HG02938 (cell line): ENCODE measurements around the gene ODC1.
"Not testable (repeated sequence)": the region's sequence is repeated elsewhere in the genome, so short reads cannot be mapped to it uniquely, and the experiment has no call there.

ENCODE experiments used
- ATAC-seq: cut with Tn5 transposase; IDR thresholded peaks from one replicate; pipeline ENCODE4 v1.9.1; 2021; ENCODE audit warnings: mild to moderate bottlenecking, moderate library complexity; ENCODE audit not compliant: unreplicated experiment

Gene ODC1

DNA sequence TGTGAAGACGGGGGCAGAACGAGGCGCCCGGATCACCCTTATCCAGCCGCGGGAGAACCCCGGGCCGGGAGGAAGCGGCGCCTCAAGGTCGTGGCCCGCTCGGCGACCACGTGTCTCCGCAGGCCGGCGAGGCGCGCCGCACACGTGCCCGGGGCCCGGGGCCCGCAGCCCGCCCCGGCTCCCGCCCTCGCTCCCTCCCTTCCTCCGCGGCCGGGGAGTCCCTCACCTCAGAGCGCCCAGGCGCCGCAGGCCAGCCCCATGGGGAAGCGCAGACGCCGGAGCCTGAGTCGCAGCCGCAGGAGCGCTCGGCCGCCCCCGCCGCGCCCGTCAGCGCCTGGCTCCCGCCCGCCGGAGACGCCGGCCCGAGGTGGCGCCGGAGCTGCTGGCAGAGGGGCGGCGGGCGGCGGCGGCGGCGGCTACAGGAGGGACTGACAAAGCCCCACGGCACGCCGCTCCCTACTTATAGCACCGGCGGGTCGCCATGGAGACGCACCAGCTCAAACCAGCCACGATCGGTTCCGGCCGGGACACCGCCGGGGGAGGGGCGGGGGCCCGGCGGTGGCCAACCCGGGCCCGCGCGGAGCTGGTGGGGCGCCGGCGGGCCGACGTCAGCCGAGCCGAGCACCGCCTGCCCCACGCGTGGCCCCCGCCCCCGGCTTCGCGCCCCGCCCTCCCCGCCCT lies at the start of gene ODC1:
Gene ODC1, minus strand, starts transcription at position 433 of the 681 bp plus-strand sequence. CDS start 3,295 bp downstream, outside the sequence.
- ATAC-seq, result peak; percentile 52

DNA sequence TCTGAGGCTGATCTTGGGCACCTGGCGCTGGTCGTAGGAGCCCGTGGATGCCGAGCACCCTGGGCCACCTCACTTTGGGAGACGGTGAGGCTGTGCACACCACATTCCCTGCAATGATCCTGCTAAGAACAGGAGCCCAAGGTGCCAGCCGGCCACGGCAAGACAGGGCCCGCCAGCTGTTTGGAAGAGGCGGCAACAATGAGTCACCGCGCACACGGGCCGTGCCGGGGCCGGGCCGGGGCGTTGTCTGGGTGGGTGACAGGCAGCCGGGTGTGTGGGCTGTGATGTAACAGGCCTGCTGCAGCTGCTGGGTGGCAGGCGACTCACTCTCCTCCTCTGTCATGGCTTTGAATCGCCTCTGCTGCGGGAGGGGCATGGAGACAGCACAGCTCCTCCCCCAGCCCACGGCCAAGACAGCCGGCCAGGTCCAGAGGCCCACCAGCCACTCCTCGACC lies 49.7 kb upstream of the ODC1 start:
- no peak for ATAC-seq

DNA sequence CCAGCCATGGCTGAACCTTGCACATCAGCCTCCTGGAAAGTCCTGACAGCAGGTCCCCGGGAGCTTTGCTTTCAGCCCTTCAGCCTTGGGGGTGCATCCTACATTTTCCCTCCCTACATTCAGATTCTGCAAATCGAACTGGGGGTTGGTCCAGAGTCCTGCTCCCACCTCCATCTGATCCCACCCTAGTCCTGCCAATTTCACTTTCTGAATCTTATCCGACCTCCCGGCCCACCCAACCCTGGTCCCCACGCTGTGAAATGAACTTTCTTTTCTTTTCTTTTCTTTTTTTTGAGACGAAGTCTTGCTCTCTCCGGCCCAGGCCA lies 47.8 kb upstream of the ODC1 start:
- no peak for ATAC-seq

DNA sequence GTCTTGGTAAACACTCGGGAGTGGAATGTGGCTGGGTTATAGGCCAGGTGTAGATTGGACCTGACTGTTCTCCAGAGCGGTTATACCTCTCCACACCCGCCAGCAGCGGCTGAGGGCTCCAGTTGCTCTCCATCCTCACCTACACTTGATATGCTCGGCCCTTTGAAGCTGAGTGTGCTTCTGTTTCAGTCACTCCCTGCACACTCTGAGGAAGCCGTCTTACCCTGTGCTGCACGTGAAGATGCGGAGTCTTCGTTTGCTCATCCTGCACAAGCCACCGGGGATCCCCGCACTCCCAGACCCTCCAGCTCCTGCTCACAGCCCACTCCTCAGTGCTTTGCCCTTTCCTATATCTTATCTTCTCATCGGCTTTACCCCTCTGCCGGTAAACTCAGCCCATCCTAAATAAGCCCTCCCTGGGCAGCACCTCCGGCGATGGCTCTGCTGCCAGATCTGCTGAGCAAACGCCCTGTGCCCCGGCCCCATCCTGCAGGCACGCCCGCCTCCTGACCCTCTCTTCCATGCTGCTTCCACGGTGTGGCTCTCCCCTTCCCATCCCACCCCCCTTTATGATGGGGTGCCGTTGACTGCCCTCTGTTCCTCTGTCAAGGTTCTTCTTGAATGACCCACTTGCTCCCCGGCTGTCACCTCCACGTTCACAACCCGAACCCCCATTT lies 47.3 kb upstream of the ODC1 start:
- ATAC-seq, result no peak

DNA sequence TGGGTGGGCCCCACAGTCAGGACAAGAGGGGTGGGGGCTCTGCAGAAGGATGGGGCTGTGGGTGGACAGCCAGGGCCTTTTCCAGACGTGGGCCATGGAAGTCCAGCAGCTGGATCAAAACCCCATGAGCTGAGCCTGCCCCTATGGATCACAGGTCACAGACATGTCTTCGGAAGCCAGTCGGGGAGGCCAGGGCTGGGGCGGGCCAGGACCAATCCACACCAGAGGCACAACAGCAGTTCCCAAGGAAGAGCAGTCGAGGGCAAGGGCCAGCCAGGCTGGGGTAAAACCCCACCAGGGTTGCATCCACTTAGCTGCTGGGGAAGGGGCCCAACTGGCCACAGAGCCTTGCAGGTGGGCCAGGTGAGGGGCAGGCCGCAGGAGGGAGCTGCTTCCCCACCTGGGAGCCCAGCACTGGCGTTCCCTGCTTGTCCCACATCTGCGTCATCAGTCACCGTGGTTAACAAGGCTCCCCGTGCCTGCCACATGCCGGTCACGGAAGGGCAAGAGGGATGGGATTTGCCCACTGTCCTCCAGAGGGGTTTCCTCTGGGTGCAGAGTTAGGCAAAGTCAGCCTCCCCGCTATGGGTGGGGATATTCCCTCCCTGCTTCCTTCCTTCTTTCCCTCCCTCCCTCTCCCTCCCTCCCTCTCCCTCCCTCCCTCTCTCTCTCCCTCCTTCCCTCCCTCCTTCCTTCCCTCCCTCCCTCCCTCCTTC lies 46.4 kb upstream of the ODC1 start:
- ATAC-seq, result no peak

DNA sequence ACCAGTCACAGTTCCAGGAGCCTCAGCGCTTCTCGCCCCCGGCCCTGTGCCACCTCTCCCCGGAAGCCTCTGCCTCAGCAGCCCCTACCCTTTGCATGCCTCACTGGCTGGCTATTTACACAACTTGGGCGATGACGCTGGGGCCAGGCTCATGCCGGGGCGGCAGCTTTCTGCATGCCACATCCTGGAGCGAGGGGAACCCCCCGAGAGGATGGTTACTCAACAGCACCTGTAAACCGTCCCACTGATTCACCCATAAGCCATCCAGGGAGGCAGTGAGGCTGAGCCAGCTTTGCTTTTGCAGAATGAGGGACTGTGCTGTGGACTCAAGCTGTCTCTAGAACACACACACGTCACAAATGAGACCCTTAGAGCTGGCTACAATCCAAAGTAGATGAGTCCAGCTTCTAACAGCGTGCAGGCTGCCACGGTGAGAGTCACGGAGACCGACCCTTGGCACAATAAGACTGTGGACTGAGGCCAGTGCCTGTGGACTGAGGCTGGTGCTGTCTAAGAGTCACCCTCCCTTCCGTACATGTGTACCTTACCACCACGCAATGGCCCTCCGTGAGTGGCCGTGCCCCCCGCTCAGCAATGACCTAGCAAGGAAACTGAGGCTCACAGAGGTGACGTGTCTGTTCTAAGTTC lies 45.6 kb upstream of the ODC1 start:
- peak; percentile 86 for ATAC-seq

DNA sequence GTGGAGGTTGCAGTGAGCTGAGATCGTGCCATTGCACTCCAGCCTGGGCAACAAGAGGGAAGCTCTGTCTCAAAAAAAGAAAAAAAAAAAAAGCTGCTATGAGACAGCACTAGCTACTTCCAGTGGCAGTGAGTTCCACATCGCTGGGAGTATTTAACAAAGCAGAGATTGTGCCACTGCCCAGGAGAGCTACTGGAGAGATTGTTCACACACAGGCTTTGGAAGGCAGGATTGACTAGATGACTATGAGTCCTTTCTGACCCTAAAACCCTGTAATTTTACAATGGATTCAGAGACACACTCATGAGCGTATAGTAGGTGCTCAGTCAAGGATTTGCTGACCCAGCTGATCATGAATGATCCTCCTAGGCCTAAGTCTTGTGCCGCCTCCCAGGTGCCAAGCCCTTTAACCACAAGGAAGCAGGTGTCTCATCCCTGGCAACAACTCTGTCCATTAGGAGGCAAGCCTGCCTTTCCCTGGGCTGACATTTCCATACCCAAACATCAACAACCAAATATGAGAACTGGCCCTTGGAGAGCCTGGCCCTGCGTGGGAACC lies 45.0 kb upstream of the ODC1 start:
- ATAC-seq, result no peak

DNA sequence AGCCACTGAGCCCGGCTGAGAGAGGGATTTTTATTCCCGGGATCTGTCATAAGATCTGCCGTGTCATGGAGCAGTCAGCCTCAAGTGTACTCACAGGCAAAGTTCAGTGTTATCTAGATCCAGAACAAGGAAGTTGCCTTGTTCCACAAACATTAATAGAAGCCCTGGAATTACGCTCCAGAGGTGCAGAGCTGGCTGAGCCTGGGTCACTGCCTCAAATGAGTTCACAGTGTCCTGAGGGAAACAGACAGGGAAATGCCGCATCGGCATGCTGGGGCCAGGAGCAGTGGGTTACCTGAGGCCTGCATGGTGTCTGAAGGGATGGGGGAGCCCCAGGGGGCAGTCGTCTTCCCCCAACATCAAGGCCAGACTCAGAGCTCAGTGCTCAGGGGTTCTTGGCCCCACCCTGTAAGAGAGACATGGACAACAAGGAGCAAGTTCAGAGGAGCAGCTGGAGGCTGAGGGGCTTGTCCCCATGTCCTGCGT lies 42.7 kb upstream of the ODC1 start:
- no peak for ATAC-seq

DNA sequence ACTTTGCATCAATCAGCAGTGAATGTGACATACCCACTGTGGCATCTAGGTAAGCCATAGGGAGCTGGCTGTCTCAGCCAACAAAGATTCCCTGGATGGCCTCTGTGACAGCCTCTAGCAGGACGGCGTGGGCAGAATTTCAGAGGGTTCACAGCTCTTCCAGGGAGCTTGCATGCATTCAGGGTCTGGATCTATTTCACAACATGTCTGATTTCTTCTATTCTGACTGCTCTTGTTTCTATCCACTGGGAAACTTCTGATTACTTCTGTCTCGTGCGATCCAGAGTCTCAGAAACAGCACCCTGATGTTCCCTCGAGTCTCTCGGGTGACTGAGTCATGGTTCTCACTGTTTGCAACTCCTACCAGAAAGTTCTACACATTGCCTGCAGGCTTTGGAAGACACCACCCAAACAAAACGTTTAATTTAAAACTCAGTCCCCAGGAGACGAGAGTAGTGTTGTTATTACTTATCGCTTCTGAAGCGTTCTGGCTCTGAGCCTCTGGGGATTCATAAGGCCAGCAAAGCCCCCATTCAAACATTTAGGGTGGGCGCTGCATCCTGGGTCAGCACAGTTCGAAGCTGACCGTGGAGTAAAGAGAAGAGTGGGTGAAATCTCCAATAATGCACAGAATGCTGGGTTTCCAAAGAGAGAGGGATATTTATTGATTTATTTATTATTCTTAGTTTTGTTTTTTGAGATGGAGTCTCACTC lies 41.9 kb upstream of the ODC1 start:
- no peak for ATAC-seq

DNA sequence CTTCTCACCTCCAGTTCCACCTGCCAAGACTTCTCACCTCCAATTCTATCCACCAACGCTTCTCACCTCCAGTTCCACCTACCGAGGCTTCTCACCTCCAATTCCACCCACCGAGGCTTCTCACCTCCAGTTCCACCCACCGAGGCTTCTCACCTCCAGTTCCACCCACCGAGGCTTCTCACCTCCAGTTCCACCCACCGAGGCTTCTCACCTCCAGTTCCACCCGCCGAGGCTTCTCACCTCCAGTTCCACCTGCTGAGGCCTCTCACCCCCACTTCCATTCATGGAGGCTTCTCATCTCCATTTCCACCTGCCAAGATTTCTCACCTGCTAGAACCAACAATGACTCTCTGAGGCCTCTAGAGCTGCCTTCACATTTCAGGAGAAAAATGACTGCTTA lies 40.0 kb upstream of the ODC1 start:
- not testable (repeated sequence) for ATAC-seq

DNA sequence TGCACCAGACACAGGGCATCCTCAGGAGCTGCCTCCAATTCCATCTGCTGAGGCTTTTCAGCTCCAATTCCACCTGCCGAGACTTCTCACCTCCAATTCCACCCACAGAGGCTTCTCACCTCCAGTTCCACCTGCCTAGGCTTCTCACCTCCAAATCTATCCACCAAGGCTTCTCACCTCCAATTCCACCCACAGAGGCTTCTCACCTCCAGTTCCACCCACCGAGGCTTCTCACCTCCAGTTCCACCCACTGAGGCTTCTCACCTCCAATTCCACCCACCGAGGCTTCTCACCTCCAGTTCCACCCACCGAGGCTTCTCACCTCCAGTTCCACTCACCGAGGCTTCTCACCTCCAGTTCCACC lies 39.6 kb upstream of the ODC1 start:
- not testable (repeated sequence) for ATAC-seq

DNA sequence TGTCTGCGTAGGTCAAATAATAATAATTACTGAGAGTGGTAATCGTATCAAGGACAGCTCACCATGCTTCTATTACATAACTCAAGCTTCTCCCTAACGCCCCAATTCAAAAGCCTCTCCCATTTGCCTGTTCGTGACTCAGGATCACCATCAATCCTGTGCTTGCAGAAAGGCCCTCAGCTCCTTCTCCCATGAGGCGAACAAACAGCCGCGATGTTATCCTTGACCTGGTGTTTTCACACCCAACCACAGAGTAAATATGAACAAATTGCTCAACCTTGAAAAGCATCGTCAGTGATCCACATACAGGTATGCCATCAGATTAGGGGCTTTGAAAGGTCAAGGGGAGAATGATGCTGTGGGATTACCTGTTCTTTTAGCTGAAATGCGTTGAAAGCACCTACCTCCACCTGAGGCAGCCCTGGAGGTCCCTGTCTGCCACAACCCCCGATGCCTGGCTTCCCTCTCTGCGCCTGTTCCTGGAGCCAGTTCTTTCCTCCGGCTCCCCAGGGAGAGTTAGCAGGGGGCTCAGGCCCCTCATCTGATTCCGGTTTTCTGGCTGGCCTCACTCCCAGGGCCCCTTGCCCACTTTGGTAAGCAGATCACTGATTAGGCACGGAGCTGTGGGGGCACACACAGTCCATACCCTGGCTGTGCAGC lies 39.1 kb upstream of the ODC1 start:
- ATAC-seq, result no peak

DNA sequence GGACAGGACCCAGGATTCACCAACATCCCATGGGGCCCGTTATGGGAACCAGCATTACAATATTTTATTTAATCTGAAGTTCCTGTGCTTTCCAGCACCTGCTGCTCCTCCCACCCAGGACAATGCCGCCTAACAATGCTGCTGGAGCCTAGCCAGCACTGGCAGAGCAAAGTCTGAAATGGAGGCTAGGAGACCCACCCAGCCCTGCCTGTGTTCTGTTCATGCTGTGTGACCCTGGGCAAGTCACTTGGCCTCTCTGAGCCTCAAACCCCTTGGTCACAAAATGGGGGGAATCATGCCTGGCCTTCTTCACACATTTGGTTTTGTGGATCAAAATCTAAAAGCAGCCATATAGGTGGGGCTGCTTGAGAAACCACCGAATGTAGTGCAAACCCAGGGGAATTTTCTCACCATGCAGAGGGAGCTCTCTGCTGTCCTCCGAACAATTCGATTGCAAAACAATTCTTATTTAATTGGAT lies 38.5 kb upstream of the ODC1 start:
- no peak for ATAC-seq

DNA sequence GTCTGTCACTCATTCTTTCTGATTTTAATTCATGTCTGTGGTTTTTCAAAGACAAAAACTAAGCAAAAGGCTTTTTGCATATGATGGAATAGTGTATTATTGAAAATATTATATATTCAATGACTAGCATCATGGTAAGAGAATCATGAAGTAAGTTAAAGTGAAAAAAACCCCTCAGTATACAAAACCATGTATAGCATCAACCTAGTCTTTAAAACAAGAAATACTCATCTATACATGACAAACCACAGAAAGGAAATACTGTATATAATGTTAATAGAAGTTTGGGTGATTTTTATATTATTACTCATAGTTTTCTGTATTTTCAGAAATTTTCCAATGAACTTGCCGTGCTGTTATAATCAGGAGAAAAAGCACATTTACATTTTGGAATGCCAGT lies 38.0 kb upstream of the ODC1 start:
- ATAC-seq, result no peak

DNA sequence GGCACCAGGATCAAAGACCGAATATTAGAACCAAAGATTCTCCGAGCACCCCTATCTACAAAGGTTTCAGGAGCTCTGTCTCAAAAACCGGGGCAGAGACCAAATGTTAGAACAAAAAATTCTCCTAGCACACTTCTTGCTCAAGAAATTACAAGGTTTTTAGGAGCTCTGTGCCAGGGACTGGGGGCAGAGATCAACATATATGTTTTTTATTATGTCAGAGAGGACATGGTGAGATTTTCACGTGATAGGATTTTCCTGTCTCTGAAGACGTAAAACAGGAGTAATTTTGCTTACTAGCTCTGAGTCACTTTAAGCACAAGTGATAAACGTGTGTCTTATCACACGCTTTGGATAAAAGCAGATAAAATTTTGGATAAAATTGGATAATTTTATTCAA lies 34.8 kb upstream of the ODC1 start:
- ATAC-seq, result no peak

DNA sequence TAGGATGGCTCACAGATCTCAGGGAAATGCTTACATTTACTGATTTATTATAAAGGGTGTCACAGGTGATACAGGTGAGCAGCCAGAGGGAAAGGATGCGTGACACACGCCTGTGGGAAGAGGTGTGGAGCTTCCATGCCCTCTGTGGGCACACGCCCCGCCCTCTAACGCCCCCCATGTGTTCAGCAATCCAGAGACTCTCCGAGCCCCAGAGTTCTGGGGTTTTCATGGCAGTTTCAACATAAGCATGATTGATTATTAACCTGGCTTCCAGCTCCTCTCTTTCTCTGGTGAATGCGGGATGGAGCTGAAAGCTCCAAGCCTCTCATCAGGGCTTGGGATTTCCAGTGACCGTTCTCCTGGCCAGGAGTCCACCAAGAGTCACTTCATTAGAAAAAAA lies 34.3 kb upstream of the ODC1 start:
- no peak for ATAC-seq

DNA sequence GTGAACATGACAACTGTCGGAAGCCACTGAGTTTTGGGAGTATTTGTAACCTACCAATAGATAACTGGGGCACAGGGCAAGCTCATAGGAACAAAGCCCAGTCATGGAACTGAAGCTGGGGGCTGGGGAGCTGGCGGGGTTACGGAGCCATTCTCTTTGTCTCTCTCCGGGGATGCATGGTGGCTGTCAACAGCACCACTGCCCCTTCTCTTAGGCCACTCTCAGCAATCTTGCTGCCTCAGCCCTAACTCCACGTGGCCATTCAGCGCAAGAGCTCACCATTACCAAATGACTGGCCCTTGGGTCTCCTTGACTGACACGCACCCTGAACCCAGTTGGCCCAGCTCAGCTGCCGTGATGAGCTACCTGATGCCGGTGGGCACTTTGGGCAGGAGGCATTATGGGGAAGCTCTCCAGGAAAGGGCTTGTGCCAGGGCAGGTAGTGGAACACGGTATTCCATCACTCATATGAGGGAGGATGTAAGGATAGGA lies 33.6 kb upstream of the ODC1 start:
- ATAC-seq, result no peak

DNA sequence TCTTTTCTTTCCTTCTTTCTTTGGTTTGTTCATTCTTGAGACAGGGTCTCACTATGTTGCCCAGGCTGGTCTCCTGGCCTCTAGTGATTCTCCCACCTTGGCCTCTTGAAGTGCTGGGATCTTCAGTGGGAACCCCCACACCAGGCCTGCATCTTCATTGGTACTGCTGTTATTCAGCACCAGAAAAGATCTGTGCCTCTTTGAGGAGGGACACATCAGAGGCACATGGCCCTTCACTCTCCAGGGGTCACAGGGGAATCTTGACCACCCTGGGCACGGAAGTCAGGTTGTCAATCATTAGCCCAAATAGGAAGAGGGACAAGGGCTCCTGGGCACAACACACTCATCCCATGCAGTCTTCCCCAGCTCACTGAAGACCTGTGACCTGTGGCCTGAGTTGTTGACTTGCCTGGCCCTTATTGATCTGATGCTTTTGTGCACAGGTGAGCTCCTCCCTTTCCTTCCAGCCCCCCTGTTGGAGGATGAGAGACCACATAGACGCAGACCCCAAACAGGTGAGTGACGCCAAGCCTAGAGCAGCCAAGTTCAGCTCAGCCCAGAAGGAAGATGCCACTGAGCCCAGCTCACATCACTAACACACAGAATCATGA lies 33.0 kb upstream of the ODC1 start:
- no peak for ATAC-seq

DNA sequence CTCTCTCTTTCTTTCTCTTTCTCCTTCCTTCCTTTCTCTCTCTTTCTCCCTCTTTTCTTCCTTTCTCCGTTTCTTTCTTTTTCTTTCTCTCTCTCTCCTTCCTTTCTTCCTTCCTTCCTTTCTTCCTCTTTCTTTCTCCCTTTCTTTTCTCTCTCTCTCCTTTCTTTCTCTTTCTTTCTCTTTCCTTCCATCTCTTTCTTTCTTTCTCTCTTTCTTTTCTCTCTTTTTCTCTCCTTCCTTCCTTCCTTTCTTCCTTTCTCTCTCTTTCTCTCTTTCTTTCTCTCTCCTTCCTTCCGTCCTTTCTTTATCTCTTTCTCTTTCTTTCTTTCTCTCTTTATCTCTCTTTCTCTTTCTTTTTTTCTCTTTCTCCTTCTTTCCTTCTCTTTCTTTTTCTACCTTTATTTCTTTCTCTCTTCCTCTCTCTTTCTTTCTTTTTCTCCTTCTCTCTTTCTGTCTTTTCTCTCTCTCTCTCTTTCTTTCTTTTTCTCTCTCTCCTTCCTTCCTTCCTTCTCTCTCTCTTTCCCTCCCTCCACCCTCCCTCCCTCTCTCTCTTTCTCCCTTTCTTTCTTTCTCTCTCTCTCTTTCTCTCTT lies 32.3 kb upstream of the ODC1 start:
- ATAC-seq, result no peak
